ENCODE measurements around the gene GPC6. TPM values are rescaled to one million over a fixed set of nuclear protein-coding genes. Genes with fewer than 3 reads are reported as not detected.

GPC6 gene
- total RNA-seq, 1 experiment from 2014 or later: 0.22 TPM

DNA sequence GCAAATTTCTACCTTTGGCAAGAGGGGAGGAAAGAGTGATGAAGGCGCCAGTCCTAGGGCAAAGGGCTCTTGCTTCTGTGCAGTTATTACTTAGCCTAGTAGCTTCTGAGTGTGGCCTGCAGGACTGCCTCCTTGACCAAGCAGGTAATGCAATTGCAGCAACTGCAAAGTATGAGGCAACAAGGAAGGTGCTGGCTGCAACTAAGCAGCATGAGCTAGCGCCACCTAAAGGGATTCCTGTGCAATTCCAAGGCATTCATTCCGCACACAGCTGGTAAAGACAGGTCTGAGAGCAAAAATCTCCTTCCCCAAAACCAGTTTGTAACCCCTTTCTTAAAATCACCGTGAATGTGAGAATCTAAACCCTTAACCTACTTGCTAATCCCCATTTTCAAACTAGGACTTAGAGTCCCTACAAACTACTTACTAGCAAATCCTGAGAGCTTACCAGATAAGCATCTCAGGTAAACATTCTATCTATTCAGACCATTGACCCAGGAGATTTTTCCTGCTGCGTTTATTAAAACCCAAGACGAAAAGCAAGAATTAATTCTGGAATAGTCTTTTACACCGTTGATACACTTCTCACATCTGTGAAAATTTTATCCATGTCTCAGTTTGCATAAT, 1190.0 kb downstream of the GPC6 start:
- CTCF ChIA-PET: interaction anchor here (0.6 to 2.3 kb wide), 8 partner anchors 9 to 490 kb away, joined by 3 to 16 read pairs (median 4); no protein-coding TSS in a partner anchor
- intact Hi-C loops (cut with micrococcal nuclease): no loop called here

DNA sequence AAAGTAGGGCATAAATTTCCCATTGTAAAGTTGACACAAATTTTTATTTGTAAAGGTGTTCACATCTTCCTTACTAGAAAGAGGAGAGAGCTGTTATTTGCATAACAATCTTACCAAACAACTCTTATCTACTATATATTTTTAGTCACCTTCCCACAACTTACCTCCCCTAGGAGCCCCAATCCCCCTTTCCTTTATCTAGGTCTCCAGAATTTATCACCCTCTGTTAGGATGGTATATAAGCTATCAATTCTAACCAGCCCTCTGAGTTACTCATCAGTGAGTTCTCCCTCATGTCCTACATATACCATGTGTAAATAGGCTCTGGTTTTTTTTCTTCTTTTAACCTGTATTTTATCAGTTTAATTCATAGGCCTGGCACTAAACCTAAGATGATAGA, 1190.7 kb downstream of the GPC6 start:
- no peak overlapping the region for H3K9ac ChIP-seq (ENCODE audit: low read length)
- POLR2A ChIA-PET: interaction anchor here (1.5 kb wide), 1 partner anchor 184 kb away, joined by 3 read pairs; the partner anchor contains the start of gene GPR180
- BruUV-seq (replicated peaks): no TSS peak
- H3K36me3 ChIP-seq (ENCODE audit: control insufficient read depth in 1 of 2, insufficient read depth in 2 of 2, low read length in 2 of 2): no peaks in the 10 kb centered on the region
- H2AFZ ChIP-seq (ENCODE audit: low read depth, low read length, poor library complexity, severe bottlenecking): no peak overlapping the region
- no peaks in the 10 kb centered on the region for H3K9me2 ChIP-seq (ENCODE audit: insufficient read depth)
- H3K9me3 ChIP-seq (ENCODE audit: control insufficient read depth in 1 of 2, insufficient read depth in 1 of 2, low read depth in 1 of 2, low read length in 2 of 2): no peaks in the 10 kb centered on the region
- no peak overlapping the region for H3K4me3 ChIP-seq (replicated peaks in 1 of 2; ENCODE audit: low read depth in 1 of 2, low read length in 2 of 2)
- H3K27ac ChIP-seq (ENCODE audit: low read depth, low read length): no peak overlapping the region
- DNase-seq (ENCODE audit: low read depth, low spot score) (no peak), ATAC-seq (no peak)
- intact Hi-C loops (cut with micrococcal nuclease): no loop called here
- H4K20me1 ChIP-seq (ENCODE audit: insufficient read depth): no peaks in the 10 kb centered on the region
- H3K4me2 ChIP-seq (ENCODE audit: low read length): no peak overlapping the region
- no peaks in the 10 kb centered on the region for H3K79me2 ChIP-seq (ENCODE audit: insufficient read depth, low read length)
- no peaks in the 10 kb centered on the region for H3K27me3 ChIP-seq (ENCODE audit: insufficient read depth, low read length)
- CTCF ChIA-PET: interaction anchor here (0.8 to 2.3 kb wide), 5 partner anchors 8 to 199 kb away, joined by 3 to 16 read pairs (median 4); no protein-coding TSS in a partner anchor
- no peaks in the 10 kb centered on the region for H3K4me1 ChIP-seq (ENCODE audit: control insufficient read depth in 1 of 2, insufficient read depth in 2 of 2, low read length in 2 of 2)
- RAD21 ChIA-PET (ENCODE audit: low non-redundant PET in 1 of 2, low total read pairs in 2 of 2, uncharacterized antibody in 2 of 2, unreplicated experiment in 2 of 2): no interaction called here
- TF ChIP-seq POLR2A (IDR thresholded peaks at IDR 0.05; ENCODE audit: borderline replicate concordance, extremely low read depth, insufficient read depth, insufficient read length) (no peak), SRF (IDR thresholded peaks at IDR 0.05; ENCODE audit: low read depth) (no peak), YY1 (IDR thresholded peaks at IDR 0.05; ENCODE audit: extremely low read depth, insufficient replicate concordance, low read depth, low read length) (no peak), JUND (IDR thresholded peaks at IDR 0.05) (no peak)
- TF ChIP-seq, protein P1, sequence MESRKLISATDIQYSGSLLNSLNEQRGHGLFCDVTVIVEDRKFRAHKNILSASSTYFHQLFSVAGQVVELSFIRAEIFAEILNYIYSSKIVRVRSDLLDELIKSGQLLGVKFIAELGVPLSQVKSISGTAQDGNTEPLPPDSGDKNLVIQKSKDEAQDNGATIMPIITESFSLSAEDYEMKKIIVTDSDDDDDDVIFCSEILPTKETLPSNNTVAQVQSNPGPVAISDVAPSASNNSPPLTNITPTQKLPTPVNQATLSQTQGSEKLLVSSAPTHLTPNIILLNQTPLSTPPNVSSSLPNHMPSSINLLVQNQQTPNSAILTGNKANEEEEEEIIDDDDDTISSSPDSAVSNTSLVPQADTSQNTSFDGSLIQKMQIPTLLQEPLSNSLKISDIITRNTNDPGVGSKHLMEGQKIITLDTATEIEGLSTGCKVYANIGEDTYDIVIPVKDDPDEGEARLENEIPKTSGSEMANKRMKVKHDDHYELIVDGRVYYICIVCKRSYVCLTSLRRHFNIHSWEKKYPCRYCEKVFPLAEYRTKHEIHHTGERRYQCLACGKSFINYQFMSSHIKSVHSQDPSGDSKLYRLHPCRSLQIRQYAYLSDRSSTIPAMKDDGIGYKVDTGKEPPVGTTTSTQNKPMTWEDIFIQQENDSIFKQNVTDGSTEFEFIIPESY (IDR thresholded peaks at IDR 0.05; ENCODE audit: extremely low read depth, insufficient replicate concordance, low read length): no peak
- TF ChIP-seq, protein P2, sequence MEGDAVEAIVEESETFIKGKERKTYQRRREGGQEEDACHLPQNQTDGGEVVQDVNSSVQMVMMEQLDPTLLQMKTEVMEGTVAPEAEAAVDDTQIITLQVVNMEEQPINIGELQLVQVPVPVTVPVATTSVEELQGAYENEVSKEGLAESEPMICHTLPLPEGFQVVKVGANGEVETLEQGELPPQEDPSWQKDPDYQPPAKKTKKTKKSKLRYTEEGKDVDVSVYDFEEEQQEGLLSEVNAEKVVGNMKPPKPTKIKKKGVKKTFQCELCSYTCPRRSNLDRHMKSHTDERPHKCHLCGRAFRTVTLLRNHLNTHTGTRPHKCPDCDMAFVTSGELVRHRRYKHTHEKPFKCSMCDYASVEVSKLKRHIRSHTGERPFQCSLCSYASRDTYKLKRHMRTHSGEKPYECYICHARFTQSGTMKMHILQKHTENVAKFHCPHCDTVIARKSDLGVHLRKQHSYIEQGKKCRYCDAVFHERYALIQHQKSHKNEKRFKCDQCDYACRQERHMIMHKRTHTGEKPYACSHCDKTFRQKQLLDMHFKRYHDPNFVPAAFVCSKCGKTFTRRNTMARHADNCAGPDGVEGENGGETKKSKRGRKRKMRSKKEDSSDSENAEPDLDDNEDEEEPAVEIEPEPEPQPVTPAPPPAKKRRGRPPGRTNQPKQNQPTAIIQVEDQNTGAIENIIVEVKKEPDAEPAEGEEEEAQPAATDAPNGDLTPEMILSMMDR (IDR thresholded peaks at IDR 0.05 in 2 of 3, conservative IDR thresholded peaks at IDR 0.05 in 1 of 3; ENCODE audit: borderline replicate concordance in 1 of 3, insufficient read depth in 1 of 3, low read depth in 2 of 3, low read length in 2 of 3): no peak
- TF ChIP-seq, protein P3, sequence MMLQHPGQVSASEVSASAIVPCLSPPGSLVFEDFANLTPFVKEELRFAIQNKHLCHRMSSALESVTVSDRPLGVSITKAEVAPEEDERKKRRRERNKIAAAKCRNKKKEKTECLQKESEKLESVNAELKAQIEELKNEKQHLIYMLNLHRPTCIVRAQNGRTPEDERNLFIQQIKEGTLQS (IDR thresholded peaks at IDR 0.05): no peak

More for the DNA sequence above, 1190.0 kb downstream of the GPC6 start:
- TF ChIP-seq RAD21 (IDR thresholded peaks at IDR 0.05; ENCODE audit: low read depth): peak; percentile 43
- TF ChIP-seq CBX3 (IDR thresholded peaks at IDR 0.05; ENCODE audit: low read depth): 0 out of 2 replicates have a peak, but pooled peaks have one; percentile 21
- TF ChIP-seq, protein P2 (IDR thresholded peaks at IDR 0.05 in 2 of 3, conservative IDR thresholded peaks at IDR 0.05 in 1 of 3; ENCODE audit: borderline replicate concordance in 1 of 3, insufficient read depth in 1 of 3, low read depth in 2 of 3, low read length in 2 of 3): peak; percentile 17 to 82 (median 72); a peak in 5 of 6 replicates
- TF ChIP-seq CEBPB (IDR thresholded peaks at IDR 0.05; ENCODE audit: low read depth): peak; percentile 58
- TF ChIP-seq ELF1 (IDR thresholded peaks at IDR 0.05; ENCODE audit: borderline replicate concordance, low read depth): no peak
- no peaks in the 10 kb centered on the region for H3K9me3 ChIP-seq (ENCODE audit: control insufficient read depth in 1 of 2, insufficient read depth in 1 of 2, low read depth in 1 of 2, low read length in 2 of 2)
- no peak overlapping the region for H3K4me2 ChIP-seq (ENCODE audit: low read length)
- DNase-seq (ENCODE audit: low read depth, low spot score) (peak; percentile 51), ATAC-seq (peak; percentile 93)
- no peaks in the 10 kb centered on the region for H3K9me2 ChIP-seq (ENCODE audit: insufficient read depth)
- H3K4me3 ChIP-seq (replicated peaks in 1 of 2; ENCODE audit: low read depth in 1 of 2, low read length in 2 of 2): no peak overlapping the region
- ChIA-PET POLR2A (interaction anchor here (1.5 kb wide), 1 partner anchor 185 kb away, joined by 3 read pairs; the partner anchor contains the start of gene GPR180), RAD21 (ENCODE audit: low non-redundant PET in 1 of 2, low total read pairs in 2 of 2, uncharacterized antibody in 2 of 2, unreplicated experiment in 2 of 2) (no interaction called here)
- H3K27ac ChIP-seq (ENCODE audit: low read depth, low read length): no peak overlapping the region
- H2AFZ ChIP-seq (ENCODE audit: low read depth, low read length, poor library complexity, severe bottlenecking): no peak overlapping the region
- no peaks in the 10 kb centered on the region for H3K79me2 ChIP-seq (ENCODE audit: insufficient read depth, low read length)
- BruUV-seq (replicated peaks): no TSS peak
- no peaks in the 10 kb centered on the region for H3K36me3 ChIP-seq (ENCODE audit: control insufficient read depth in 1 of 2, insufficient read depth in 2 of 2, low read length in 2 of 2)
- H3K9ac ChIP-seq (ENCODE audit: low read length): no peak overlapping the region
- no peaks in the 10 kb centered on the region for H3K4me1 ChIP-seq (ENCODE audit: control insufficient read depth in 1 of 2, insufficient read depth in 2 of 2, low read length in 2 of 2)
- H3K27me3 ChIP-seq (ENCODE audit: insufficient read depth, low read length): 0 out of 2 replicates have a peak, but pooled peaks cover 4% of the 10 kb centered on the region
- no peaks in the 10 kb centered on the region for H4K20me1 ChIP-seq (ENCODE audit: insufficient read depth)
